GM12874 (cell line): Measurements from ENCODE around the gene MTA2.

Experiments
- CTCF ChIP-seq: IDR thresholded peaks from 2 replicates; pipeline ENCODE4 v1.5.1; 2011; ENCODE audit warnings: low read depth, mild to moderate bottlenecking, control low read depth, low read length, moderate library complexity; ENCODE audit not compliant: insufficient read depth

The MTA2 gene

GRCh38 chr11:62545437-62546243 lies 56.0 kb downstream of the MTA2 start:
- no peak for TF ChIP-seq CTCF

GRCh38 chr11:62544581-62545436 lies 56.9 kb downstream of the MTA2 start:
- no peak for TF ChIP-seq CTCF

GRCh38 chr11:62543680-62544444 lies 57.8 kb downstream of the MTA2 start:
- no peak for TF ChIP-seq CTCF
